ENCODE data around the gene SULT1C2.

SULT1C2 gene

DNA sequence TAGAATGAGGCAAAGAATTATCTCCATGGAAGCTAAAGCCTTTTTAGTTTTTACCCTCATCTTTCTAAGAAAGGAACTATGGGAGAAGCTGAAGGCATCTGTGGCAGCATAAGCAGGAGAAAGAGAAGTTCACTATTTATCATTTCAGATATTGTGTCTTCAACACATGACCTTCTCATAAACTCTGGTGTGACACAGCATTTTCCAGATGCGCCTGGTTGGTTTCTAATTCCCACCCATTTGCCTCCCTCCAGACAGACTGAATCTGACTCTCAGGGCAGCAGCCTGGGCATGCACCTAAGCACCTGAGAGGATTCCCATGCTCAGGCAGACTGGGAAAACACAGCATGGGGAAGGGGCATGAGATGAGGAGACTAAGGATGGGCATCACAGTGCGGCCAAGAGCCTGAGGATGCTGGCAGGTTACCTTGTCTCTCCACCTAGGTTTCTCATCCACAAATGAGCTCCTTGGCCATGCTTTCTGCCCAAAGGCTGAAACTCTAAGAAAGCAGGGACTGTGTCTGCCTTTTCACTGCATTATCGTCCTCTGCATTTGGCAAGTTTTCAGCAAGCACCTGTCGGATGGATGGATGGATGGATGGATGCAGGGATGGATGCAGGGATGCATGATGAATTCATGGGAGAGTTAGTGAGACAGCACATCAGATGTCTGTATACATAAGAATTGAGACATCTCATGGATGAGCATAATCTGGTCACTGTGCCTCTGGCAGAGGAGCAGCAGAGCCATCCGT is 60.3 kb downstream of the SULT1C2 start:
- TF ChIP-seq SIN3A (IDR thresholded peaks at IDR 0.05; ENCODE audit: borderline replicate concordance, insufficient read depth, low read length) (no peak), TAF1 (IDR thresholded peaks at IDR 0.05; ENCODE audit: borderline replicate concordance, insufficient read depth, low read length) (no peak), FOXP2 (optimal IDR thresholded peaks at IDR 0.05; ENCODE audit: borderline replicate concordance, extremely low read depth, extremely low read length, insufficient read depth) (no peak)
- TF ChIP-seq, protein P1, sequence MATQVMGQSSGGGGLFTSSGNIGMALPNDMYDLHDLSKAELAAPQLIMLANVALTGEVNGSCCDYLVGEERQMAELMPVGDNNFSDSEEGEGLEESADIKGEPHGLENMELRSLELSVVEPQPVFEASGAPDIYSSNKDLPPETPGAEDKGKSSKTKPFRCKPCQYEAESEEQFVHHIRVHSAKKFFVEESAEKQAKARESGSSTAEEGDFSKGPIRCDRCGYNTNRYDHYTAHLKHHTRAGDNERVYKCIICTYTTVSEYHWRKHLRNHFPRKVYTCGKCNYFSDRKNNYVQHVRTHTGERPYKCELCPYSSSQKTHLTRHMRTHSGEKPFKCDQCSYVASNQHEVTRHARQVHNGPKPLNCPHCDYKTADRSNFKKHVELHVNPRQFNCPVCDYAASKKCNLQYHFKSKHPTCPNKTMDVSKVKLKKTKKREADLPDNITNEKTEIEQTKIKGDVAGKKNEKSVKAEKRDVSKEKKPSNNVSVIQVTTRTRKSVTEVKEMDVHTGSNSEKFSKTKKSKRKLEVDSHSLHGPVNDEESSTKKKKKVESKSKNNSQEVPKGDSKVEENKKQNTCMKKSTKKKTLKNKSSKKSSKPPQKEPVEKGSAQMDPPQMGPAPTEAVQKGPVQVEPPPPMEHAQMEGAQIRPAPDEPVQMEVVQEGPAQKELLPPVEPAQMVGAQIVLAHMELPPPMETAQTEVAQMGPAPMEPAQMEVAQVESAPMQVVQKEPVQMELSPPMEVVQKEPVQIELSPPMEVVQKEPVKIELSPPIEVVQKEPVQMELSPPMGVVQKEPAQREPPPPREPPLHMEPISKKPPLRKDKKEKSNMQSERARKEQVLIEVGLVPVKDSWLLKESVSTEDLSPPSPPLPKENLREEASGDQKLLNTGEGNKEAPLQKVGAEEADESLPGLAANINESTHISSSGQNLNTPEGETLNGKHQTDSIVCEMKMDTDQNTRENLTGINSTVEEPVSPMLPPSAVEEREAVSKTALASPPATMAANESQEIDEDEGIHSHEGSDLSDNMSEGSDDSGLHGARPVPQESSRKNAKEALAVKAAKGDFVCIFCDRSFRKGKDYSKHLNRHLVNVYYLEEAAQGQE (IDR thresholded peaks at IDR 0.05; ENCODE audit: insufficient read depth in 1 of 2, low read depth in 2 of 2, low read length in 2 of 2), result no peak

DNA sequence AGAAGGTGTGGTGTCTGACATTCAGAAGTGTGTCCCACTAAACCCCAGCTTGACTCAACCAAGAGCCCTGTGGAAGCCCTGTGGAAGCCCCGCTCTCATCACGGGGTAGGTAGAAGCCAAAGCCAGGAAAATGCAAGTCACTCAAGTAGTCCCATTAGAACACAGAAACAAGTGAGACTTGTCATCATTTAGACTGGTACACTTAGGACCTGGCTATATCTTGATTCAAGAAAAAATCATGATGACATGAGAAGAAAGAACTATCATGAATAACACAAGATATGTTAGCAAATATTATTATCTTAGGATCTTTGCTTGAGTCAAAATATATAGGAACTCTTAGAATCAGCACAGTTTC is 60.9 kb downstream of the SULT1C2 start:
- TF ChIP-seq FOXP2 (optimal IDR thresholded peaks at IDR 0.05; ENCODE audit: borderline replicate concordance, extremely low read depth, extremely low read length, insufficient read depth) (no peak), TAF1 (IDR thresholded peaks at IDR 0.05; ENCODE audit: borderline replicate concordance, insufficient read depth, low read length) (no peak), SIN3A (IDR thresholded peaks at IDR 0.05; ENCODE audit: borderline replicate concordance, insufficient read depth, low read length) (no peak), POLR2AphosphoS5 (IDR thresholded peaks at IDR 0.05; ENCODE audit: low read depth, low read length) (no peak)
- TF ChIP-seq, protein P1 (IDR thresholded peaks at IDR 0.05; ENCODE audit: insufficient read depth in 1 of 2, low read depth in 2 of 2, low read length in 2 of 2), result no peak

- TF ChIP-seq POLR2AphosphoS5 (IDR thresholded peaks at IDR 0.05; ENCODE audit: low read depth, low read length) (no peak), SIN3A (IDR thresholded peaks at IDR 0.05; ENCODE audit: borderline replicate concordance, insufficient read depth, low read length) (no peak)
- TF ChIP-seq, protein P1 (IDR thresholded peaks at IDR 0.05; ENCODE audit: insufficient read depth in 1 of 2, low read depth in 2 of 2, low read length in 2 of 2), result no peak
These were observed 63.2 kb downstream of the SULT1C2 start for GRCh38 chr2:108351889-108352288.

GRCh38 chr2:108354136-108354535 is 65.4 kb downstream of the SULT1C2 start:
- TF ChIP-seq, protein P1 (IDR thresholded peaks at IDR 0.05; ENCODE audit: insufficient read depth in 1 of 2, low read depth in 2 of 2, low read length in 2 of 2), result no peak
- TF ChIP-seq SIN3A (IDR thresholded peaks at IDR 0.05; ENCODE audit: borderline replicate concordance, insufficient read depth, low read length) (no peak), TAF1 (IDR thresholded peaks at IDR 0.05; ENCODE audit: borderline replicate concordance, insufficient read depth, low read length) (no peak), FOXP2 (optimal IDR thresholded peaks at IDR 0.05; ENCODE audit: borderline replicate concordance, extremely low read depth, extremely low read length, insufficient read depth) (no peak), POLR2AphosphoS5 (IDR thresholded peaks at IDR 0.05; ENCODE audit: low read depth, low read length) (no peak)

Data from PFSK-1 (cell line).